GM10266 (cell line): ENCODE results near the gene TLE4.
"Not testable (repeated sequence)": the region's sequence is repeated elsewhere in the genome, so short reads cannot be mapped to it uniquely, and the experiment has no call there.

ENCODE experiments used
- DNase-seq: peaks from one replicate; pipeline ENCODE4 v3.0.0; 2012; ENCODE audit errors: extremely low spot score
- TF ChIP-seq, protein P1 (sequence below): IDR thresholded peaks from 2 replicates; pipeline ENCODE4 v1.5.1; 2012; ENCODE audit warnings: mild to moderate bottlenecking, low read depth; ENCODE audit not compliant: control insufficient read depth, insufficient read depth; ENCODE audit errors: missing control alignments

The TLE4 gene

DNA sequence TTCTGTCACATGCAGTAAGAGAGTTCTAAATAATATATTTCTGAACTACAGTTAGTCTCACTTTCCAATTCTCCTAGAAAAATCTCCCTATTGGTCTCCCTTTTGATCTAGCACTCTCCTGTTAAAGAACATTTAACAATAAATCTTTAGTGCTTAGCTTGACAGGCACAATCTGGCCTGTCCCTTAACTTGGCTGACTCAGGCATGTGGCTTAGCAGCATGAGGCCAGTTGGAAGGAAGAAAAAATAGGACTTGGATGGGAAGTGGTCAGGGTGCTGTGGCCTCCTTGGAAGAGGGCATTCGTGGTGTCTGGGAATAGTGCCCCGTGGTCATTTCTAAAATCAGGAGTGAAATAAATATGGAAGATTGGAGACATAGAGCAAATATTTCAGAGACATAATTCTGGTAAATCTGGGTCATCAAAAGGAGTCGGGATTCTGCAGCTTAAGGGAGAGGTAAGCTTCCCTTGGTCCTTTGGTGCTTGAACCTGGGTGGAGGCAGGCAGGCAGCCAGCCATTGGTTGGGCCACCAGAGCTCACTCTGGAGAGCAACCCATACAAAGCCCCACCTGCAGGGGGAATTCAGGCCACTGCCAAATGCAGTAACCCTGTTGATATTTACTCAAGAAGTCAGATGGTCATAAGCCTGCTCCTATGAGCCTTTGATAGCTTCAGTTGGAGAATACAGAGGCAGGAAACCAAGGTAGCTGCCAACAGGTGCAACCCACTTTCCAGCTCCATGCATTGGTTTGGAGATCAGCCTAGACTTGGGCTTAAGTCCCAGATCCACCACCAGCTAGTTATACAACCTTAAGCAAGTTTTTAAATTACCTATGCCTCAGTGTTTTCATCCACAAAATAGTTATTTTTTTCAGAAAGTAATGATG lies 28.8 kb upstream of the TLE4 start:
- no peak for DNase-seq
- TF ChIP-seq, protein P1, sequence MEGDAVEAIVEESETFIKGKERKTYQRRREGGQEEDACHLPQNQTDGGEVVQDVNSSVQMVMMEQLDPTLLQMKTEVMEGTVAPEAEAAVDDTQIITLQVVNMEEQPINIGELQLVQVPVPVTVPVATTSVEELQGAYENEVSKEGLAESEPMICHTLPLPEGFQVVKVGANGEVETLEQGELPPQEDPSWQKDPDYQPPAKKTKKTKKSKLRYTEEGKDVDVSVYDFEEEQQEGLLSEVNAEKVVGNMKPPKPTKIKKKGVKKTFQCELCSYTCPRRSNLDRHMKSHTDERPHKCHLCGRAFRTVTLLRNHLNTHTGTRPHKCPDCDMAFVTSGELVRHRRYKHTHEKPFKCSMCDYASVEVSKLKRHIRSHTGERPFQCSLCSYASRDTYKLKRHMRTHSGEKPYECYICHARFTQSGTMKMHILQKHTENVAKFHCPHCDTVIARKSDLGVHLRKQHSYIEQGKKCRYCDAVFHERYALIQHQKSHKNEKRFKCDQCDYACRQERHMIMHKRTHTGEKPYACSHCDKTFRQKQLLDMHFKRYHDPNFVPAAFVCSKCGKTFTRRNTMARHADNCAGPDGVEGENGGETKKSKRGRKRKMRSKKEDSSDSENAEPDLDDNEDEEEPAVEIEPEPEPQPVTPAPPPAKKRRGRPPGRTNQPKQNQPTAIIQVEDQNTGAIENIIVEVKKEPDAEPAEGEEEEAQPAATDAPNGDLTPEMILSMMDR: no peak

DNA sequence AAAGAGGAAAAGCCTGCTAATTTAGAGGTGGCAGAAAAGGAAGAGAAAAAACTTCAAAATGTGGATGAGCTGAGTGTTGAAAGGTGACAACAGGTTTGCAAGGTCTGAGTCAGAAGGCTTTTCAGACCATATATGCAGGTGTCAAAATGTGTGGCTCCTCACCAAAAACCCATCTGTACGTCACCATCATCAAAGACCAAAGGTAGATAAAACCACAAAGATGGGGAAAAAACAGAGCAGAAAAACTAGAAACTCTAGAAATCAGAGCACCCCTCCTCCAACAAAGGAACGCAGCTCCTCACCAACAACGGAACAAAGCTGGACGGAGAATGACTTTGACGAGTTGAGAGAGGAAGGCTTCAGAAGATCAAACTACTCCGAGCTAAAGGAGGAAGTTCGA lies 27.4 kb upstream of the TLE4 start:
- not testable (repeated sequence) for DNase-seq

DNA sequence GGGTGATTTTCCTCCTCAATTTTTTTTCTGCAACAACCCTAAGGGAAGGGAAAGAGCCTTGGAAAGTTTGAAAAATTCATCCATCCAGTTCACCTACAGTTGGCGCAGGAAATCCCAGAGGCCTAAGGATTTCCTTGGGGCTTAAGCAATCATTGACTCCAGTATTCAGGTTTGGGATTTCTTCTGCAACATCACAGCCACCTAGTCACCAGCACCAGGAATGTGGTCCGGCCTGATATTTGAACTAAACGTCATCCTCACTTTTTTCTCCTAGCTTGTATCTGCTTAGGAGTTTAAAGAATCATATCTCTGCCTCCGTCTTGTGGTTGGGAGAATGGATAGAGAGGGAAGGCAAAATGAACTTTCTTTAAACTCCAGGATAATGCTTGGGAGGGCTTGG lies 20.2 kb upstream of the TLE4 start:
- DNase-seq: no peak
- TF ChIP-seq, protein P1: no peak

DNA sequence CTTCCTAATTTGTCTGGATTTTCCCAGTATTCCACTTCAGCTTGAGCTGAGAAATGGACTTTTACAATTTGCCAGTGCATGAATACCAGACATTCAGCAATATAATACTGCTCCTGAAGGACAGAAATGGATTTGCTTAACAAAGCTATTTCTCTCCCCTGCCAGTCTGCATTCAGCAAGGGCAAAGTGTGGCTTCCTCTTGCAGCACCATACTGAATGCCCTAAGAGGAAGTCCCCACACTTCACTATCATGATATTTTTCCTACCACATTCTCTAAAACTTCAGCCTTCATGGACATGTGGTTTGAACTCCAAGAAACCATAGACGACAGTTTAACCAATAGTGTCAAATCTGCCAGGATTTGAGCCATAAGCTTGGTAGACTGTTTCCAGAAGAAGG lies 19.8 kb upstream of the TLE4 start:
- TF ChIP-seq, protein P1: no peak
- DNase-seq: no peak

DNA sequence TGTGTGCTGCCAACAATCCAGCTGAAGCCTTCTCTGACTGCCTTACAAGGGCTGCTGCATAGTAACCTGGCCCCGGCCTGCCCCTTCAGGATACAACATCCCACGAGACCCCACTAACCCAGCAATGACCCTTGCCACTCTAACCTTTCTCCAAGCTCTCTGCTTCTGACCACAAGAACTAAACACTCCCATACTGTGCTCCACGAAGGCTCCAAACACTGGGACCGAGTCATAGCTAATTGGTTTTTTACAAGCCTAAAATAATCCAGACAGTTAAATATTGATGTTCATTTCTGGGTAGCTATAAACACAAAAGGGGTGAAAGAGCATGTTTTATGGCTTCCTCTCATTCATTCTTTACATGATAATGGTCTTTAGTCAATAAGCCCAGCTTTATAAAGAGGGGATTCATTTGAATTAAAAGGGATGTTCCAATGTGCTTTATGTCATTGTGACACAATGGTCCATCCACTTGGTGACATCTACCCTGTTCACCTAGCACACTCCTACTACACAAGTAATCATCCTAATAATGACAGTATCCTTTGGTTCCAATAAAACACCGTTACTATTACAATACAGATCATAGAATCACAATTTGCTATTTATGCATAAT lies 16.2 kb upstream of the TLE4 start:
- TF ChIP-seq, protein P1: no peak

GRCh38 chr9:79559495-79560181 lies 12.1 kb upstream of the TLE4 start:
- DNase-seq: no peak
- TF ChIP-seq, protein P1: no peak

More for the DNA sequence above, 16.2 kb upstream of the TLE4 start:
- no peak for DNase-seq

DNA sequence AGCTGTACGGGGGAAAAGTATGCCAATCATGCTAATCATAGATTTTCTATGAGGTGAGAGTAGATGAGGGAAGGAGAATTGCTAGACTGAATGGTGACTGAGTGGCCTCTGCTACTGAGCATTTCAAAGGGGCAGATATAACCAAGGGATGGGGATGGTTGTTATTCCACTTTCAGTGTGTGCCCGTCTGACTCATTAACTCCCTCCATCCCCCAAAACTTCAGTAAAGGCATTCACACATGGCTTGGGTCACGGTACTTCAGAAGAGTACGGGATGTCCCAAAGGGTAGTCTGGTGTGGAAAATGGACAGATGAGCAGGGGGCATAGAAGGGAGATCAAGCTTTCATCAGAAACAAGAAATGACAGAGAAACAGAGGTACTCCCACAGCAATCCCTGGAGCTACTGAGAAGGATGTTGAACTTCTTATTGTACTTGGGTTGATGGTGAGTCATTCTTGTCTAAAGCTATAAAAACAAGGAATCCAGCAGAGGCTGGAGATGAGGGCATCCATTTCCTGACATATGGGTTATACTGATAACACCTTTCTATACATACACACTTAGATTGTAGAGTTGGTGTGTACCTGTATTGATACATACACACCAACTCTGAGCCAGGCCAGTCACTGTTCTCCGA lies 8.9 kb upstream of the TLE4 start:
- DNase-seq: no peak
- TF ChIP-seq, protein P1: no peak
